NT2/D1 (cell line): ENCODE data around the gene NFKB1.

Source experiments
- DNase-seq: peaks from one replicate; pipeline ENCODE4 v3.0.0-alpha.2; 2011; ENCODE audit warnings: low read depth, low spot score
- H3K27me3 ChIP-seq: 2 replicates; pipeline ENCODE4 v1.6.0; 2011; ENCODE audit warnings: mild to moderate bottlenecking; ENCODE audit not compliant: insufficient read length, insufficient read depth
- H3K36me3 ChIP-seq: 2 replicates; pipeline ENCODE4 v1.6.1; 2011; ENCODE audit warnings: mild to moderate bottlenecking, low read length, mixed read lengths; ENCODE audit not compliant: insufficient read depth, insufficient read length
- H3K4me1 ChIP-seq: 2 replicates; pipeline ENCODE4 v1.5.1; 2011; ENCODE audit not compliant: insufficient read depth, insufficient read length
- H3K4me3 ChIP-seq: 2 replicates; pipeline ENCODE4 v1.5.1; 2011; ENCODE audit warnings: low read depth; ENCODE audit not compliant: insufficient read length
- H3K9ac ChIP-seq: 2 replicates; pipeline ENCODE4 v1.6.0; 2011; ENCODE audit warnings: low read depth; ENCODE audit not compliant: insufficient read length
- H3K9me3 ChIP-seq: 2 replicates; pipeline ENCODE4 v1.5.1; 2011; ENCODE audit warnings: mild to moderate bottlenecking, low read length; ENCODE audit not compliant: insufficient read depth
- SUZ12 ChIP-seq: IDR thresholded peaks from 2 replicates; pipeline ENCODE4 v1.6.1; 2011; ENCODE audit not compliant: insufficient read length, insufficient read depth; ENCODE audit errors: extremely low read depth
- YY1 ChIP-seq: IDR thresholded peaks from 2 replicates; pipeline ENCODE4 v1.6.1; 2011; ENCODE audit not compliant: insufficient read length, insufficient read depth
- ZNF274 ChIP-seq: IDR thresholded peaks from 2 replicates; pipeline ENCODE4 v1.6.1; 2011; ENCODE audit warnings: mild to moderate bottlenecking, low read depth, low read length

The NFKB1 gene

GRCh38 chr4:102524691-102525090 is 23.5 kb downstream of the NFKB1 start:
- Histone ChIP-seq H3K4me3 (no peak overlapping the region), H3K27me3 (no peaks in the 10 kb centered on the region), H3K9me3 (no peaks in the 10 kb centered on the region), H3K4me1 (no peaks in the 10 kb centered on the region), H3K9ac (no peak overlapping the region), H3K36me3 (no peaks in the 10 kb centered on the region)
- no peak for TF ChIP-seq YY1
- TF ChIP-seq SUZ12: no peak
- TF ChIP-seq ZNF274: no peak
- DNase-seq: no peak

DNA sequence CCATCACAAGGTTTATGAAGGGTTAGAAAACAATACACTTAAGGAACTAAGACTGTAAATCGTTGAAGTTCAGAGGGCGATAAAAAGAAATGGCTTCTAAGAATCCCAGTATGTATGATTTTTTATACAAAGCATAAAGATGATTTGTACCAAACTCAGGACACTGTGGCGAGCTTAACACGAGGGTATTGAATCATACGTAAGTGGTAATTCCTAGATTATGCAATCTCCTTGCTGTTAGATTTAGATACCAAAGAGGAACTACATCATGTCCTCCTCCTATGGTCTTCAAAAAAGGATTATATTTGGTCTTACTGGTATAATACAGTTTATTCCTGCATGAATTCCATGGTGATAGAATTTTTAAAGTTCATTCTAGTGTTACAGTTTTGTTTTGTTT is 23.9 kb downstream of the NFKB1 start:
- H3K4me1 ChIP-seq: no peaks in the 10 kb centered on the region
- H3K9me3 ChIP-seq: no peaks in the 10 kb centered on the region
- no peak for DNase-seq
- H3K36me3 ChIP-seq: no peaks in the 10 kb centered on the region
- H3K27me3 ChIP-seq: no peaks in the 10 kb centered on the region
- H3K4me3 ChIP-seq: no peak overlapping the region
- no peak for TF ChIP-seq ZNF274
- no peak for TF ChIP-seq SUZ12
- TF ChIP-seq YY1: no peak
- no peak overlapping the region for H3K9ac ChIP-seq

DNA sequence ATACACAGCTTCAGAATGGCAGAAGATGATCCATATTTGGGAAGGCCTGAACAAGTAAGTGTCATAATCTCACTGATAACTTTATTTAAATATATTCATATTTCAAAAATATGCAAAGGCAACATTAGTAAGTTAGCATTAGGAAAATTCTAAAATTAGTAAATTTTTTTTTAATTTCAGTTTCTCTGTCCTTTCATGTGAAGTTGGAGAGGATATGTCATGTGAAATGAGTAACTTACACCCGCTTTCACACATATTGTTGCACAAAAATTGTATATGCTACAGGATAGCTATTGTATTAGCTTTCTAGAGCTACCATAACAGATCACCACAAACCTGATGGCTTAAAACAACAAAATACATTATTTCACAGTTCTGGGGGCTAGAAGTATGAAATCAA is 24.3 kb downstream of the NFKB1 start:
- Histone ChIP-seq H3K4me3 (no peak overlapping the region), H3K9me3 (no peaks in the 10 kb centered on the region), H3K27me3 (no peaks in the 10 kb centered on the region), H3K4me1 (no peaks in the 10 kb centered on the region), H3K36me3 (no peaks in the 10 kb centered on the region), H3K9ac (no peak overlapping the region)
- no peak for TF ChIP-seq ZNF274
- TF ChIP-seq YY1: no peak
- no peak for TF ChIP-seq SUZ12
- no peak for DNase-seq

DNA sequence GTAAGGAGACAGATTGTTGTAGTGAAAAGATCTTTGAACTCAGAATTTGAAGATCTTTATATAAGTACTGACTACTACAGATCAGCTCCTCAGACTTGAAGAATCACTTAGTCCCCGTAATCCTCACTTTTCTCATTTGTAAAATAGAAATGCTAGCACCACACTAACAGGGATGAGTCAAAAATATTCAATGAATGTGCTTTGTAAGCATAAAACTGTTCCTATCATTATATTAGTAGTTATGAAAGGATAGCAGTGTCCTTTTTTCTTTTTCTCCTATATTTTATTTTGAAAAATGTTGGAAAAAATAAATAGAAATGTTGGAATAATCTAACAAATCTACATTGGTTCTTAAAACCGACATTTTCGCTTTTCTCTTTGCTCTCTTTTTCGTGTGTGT is 25.4 kb downstream of the NFKB1 start:
- Histone ChIP-seq H3K9me3 (no peaks in the 10 kb centered on the region), H3K4me1 (no peaks in the 10 kb centered on the region), H3K9ac (no peak overlapping the region), H3K4me3 (no peak overlapping the region), H3K27me3 (no peaks in the 10 kb centered on the region), H3K36me3 (no peaks in the 10 kb centered on the region)
- TF ChIP-seq YY1: no peak
- no peak for TF ChIP-seq SUZ12
- TF ChIP-seq ZNF274: no peak
- no peak for DNase-seq

DNA sequence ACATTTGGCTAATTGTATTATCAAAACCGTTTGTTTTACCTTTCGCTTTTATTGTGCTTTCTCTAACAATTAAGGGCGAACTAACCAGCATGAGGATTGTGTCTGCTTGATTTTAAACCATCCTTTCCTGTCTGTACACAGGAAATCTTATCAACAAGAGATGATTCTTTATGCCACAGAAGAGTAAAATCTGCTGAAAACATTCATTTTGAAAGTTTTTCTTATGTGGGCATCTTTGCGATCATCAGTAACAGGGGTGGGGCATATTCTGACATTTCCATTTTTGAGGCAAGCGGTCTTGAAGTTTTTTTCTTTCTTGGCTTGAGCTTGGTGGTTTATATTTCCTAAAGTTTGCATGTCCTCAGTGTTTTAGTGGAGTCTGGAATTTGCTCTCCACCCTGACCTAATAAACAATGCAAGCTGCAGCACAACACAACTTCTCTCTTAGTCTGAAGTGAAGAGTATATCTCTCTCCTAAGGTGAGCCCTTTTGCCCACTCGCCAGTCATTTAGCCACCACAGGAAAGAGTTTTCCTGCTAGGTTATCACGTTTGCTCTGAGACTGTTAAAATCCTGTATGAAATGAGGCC is 26.6 kb downstream of the NFKB1 start:
- H3K9me3 ChIP-seq: no peaks in the 10 kb centered on the region
- DNase-seq: no peak
- no peaks in the 10 kb centered on the region for H3K27me3 ChIP-seq
- no peaks in the 10 kb centered on the region for H3K4me1 ChIP-seq
- TF ChIP-seq YY1: no peak
- no peak for TF ChIP-seq SUZ12
- H3K36me3 ChIP-seq: no peaks in the 10 kb centered on the region
- no peak overlapping the region for H3K4me3 ChIP-seq
- no peak overlapping the region for H3K9ac ChIP-seq

- no peaks in the 10 kb centered on the region for H3K27me3 ChIP-seq
- no peak overlapping the region for H3K4me3 ChIP-seq
- H3K9me3 ChIP-seq: no peaks in the 10 kb centered on the region
- no peaks in the 10 kb centered on the region for H3K4me1 ChIP-seq
- H3K9ac ChIP-seq: no peak overlapping the region
- H3K36me3 ChIP-seq: no peaks in the 10 kb centered on the region
- DNase-seq: no peak
- TF ChIP-seq SUZ12: no peak
- TF ChIP-seq YY1: no peak
- TF ChIP-seq ZNF274: no peak
Observed at GRCh38 chr4:102529977-102530376, 28.8 kb downstream of the NFKB1 start.

- Histone ChIP-seq H3K9ac (no peak overlapping the region), H3K9me3 (no peaks in the 10 kb centered on the region), H3K36me3 (no peaks in the 10 kb centered on the region), H3K27me3 (no peaks in the 10 kb centered on the region), H3K4me1 (no peaks in the 10 kb centered on the region), H3K4me3 (no peak overlapping the region)
- TF ChIP-seq ZNF274: no peak
- no peak for TF ChIP-seq SUZ12
- TF ChIP-seq YY1: no peak
- DNase-seq: no peak
Observed at GRCh38 chr4:102530986-102531385, 29.8 kb downstream of the NFKB1 start.
